Spleen (tissue), 7 donors: ENCODE data around the gene SYNDIG1.

Experiments
- POLR2AphosphoS5 ChIP-seq, 3 donors: sonication (generic); formaldehyde crosslinking; IDR thresholded peaks; one replicate each; pipeline ENCODE4 v1.5.1; 2017; ENCODE audit warnings: antibody characterized with exemption in 3 of 3
- TF ChIP-seq, protein P1 (sequence below), 11 experiments: fragments of 200-600 bp in 7 of 11; fragments of 450-650 bp in 4 of 11; sonication (generic) in 4 of 11; IDR thresholded peaks in 8 of 11; conservative IDR thresholded peaks in 3 of 11; 1 replicate in 7 of 11; 2 replicates in 4 of 11; pipeline versions ENCODE4 v1.4.0 to v1.8.0; 2016 to 2021; ENCODE audit warnings: antibody characterized with exemption in 11 of 11, inconsistent platforms in 4 of 11, mild to moderate bottlenecking in 1 of 11
- donor health status: DM: no; HTN: no; CAD: no; lungs with moderate emphysema.
- donor health status: DM: no; HTN: no; CAD: no.
- donor health status: DM: no; HTN: no; CAD: no.

DNA sequence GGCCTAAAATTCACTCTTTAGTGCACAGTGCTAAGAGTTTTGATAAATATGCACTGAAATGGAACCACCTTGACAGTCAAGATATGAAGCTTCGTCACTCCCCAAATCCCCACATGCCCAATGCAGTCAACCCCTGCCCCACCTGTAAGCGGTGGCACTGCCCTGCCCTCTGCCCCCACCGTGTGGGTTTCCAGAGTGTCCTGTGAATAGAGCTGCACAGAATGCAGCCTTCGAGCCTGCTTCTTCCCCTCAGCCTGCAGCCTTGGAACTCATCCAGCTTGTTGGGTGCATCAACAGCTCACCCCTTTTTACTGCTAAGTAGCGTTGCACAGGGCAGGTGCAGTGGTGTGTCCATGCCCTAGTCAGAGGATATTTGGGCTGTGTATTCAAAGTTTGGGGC, 216.3 kb downstream of the SYNDIG1 start:
- no peak for TF ChIP-seq POLR2AphosphoS5 (IDR thresholded peaks at IDR 0.05)
- TF ChIP-seq, protein P1, sequence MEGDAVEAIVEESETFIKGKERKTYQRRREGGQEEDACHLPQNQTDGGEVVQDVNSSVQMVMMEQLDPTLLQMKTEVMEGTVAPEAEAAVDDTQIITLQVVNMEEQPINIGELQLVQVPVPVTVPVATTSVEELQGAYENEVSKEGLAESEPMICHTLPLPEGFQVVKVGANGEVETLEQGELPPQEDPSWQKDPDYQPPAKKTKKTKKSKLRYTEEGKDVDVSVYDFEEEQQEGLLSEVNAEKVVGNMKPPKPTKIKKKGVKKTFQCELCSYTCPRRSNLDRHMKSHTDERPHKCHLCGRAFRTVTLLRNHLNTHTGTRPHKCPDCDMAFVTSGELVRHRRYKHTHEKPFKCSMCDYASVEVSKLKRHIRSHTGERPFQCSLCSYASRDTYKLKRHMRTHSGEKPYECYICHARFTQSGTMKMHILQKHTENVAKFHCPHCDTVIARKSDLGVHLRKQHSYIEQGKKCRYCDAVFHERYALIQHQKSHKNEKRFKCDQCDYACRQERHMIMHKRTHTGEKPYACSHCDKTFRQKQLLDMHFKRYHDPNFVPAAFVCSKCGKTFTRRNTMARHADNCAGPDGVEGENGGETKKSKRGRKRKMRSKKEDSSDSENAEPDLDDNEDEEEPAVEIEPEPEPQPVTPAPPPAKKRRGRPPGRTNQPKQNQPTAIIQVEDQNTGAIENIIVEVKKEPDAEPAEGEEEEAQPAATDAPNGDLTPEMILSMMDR (IDR thresholded peaks at IDR 0.05 in 8 of 11, conservative IDR thresholded peaks at IDR 0.05 in 3 of 11) = no peak
